ENCODE measurements around the gene MEI4.

- TF ChIP-seq CTCF (IDR thresholded peaks at IDR 0.05; ENCODE audit: insufficient read depth, low read length): no peak
- TF ChIP-seq REST (IDR thresholded peaks at IDR 0.05; ENCODE audit: insufficient replicate concordance, low read depth): no peak
- TF ChIP-seq SPI1 (IDR thresholded peaks at IDR 0.05; ENCODE audit: borderline replicate concordance, low read depth): no peak
- no peak for TF ChIP-seq POLR2AphosphoS5 (IDR thresholded peaks at IDR 0.05; ENCODE audit: low read depth)
Measured at GRCh38 chr6:77678048-77678447, 25.2 kb downstream of the MEI4 start.
